DLD1 (cell line): ENCODE results near the gene SDCCAG8.
"Not testable (repeated sequence)": the region's sequence is repeated elsewhere in the genome, so short reads cannot be mapped to it uniquely, and the experiment has no call there.

Experiments used
- in situ Hi-C: cut with HindIII; loops from 2 replicates; pipeline ENCODE4 v1.10.0; 2017; ENCODE audit warnings: low sequenced_read_pairs

Gene SDCCAG8

DNA sequence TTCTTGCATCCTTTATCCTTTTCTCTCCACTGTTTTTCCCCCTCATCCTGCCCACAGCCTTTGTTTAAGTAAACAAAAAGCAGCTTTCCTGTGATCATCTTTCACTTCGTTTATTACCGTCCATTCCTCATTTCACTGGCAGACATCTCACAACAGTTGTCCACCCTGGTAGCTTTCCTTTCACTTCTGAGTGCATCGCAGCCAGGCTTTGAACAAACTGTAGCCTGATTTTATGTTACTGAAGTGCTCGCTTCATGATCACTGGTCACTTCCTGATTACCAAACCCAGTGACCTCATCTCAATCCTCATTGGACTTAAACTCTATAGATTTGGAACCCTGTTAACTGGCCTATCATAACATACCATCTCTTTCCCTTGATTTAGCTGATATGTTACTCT lies 67.7 kb downstream of the SDCCAG8 start:
- in situ Hi-C loops = no loop called here

DNA sequence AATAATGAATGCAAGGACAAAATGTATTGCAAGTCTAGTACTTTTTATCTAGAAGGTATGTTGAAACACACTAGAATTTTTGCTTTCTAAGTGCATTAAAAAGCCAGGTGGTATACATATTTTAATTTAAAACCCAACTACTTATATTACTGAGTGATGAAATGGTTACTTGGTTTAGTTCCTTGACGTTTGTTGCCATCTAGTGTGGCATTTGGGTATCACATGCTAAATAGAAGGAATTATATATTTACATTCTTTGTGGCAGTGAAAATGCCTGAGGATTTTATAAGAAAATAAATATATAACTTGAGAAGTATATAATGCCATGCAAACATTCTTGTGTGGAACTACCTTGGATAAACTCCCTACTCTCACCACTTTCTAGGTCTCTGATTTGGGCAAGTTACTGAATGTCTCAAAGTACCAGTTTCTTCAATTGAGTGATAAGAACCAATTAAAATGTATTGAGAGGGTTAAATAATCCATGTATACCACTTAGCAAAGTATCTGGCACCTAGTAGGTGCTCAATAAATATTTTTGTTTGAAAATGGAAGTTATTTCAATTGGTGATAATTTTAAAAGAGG lies 69.6 kb downstream of the SDCCAG8 start:
- in situ Hi-C loops = no loop called here

DNA sequence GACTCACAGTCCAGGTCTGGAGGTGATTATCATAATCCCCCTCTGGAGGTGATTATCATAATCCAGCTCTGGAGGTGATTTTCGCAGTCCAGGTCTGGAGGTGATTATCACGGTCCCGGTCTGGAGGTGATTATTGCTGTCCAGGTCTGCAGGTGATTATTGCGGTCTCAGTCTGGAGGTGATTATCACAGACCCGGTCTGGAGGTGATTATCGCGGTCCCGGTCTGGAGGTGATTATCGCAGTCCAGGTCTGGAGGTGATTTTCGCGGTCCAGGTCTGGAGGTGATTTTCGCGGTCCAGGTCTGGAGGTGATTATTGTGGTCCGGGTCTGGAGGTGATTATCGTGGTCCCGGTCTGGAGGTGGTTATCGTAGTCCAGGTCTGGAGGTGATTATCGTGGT lies 76.6 kb downstream of the SDCCAG8 start:
- in situ Hi-C loops = no loop called here

DNA sequence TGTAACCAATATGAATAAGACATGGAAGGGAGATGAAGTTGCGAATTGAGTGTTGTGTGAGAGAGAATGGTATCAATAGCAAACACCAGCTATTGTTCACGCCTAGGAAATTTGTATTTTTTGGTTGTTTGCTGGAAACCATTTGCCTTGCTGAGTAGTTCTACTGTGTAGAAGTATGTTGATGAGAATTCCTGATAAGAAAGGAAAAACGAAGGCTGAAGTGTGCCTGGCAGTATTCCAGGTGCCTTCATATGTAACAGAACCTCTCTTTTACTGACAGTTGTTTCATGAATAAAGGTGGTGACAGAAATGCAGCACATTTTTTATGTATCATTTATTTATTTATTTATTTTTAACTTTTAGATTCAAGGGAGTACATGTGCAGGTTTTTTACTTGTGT lies 79.5 kb downstream of the SDCCAG8 start:
- in situ Hi-C loops = no loop called here

DNA sequence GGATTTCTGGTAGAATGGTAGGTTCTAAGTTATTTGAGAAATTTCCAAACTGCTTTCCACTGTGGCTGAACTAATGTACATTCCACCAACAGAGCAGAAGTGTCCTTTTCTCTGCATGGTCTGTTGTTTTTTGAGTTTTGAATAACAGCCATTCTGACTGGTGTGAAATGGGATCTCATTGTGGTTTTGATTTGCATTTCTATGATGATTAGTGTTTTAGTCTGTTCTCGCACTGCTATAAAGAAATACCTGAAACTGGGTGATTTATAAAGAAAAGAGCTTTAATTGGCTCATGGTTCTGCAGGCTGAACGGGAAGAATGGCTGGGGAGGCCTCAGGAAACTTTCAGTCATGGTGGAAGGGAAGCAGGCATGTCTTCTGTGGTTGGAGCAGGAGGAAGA lies 80.3 kb downstream of the SDCCAG8 start:
- in situ Hi-C loops = no loop called here

DNA sequence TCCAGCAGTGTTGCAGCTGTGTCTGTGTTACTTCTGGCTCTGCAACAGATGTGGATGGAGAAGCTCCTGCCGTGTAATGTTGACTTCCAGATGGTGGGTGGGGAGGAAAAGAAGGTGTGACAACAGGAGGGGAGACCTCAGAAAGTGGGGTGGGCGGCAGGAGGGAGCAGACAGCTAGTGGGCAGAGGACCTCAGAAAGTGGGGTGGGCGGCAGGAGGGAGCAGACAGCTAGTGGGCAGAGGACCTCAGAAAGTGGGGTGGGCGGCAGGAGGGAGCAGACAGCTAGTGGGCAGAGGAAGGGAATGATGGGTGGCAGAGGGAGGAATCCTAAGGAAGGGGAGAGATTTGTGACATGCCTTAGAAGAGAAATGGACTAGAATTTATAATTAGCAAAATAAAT lies 83.0 kb downstream of the SDCCAG8 start:
- in situ Hi-C loops = not testable (repeated sequence)

DNA sequence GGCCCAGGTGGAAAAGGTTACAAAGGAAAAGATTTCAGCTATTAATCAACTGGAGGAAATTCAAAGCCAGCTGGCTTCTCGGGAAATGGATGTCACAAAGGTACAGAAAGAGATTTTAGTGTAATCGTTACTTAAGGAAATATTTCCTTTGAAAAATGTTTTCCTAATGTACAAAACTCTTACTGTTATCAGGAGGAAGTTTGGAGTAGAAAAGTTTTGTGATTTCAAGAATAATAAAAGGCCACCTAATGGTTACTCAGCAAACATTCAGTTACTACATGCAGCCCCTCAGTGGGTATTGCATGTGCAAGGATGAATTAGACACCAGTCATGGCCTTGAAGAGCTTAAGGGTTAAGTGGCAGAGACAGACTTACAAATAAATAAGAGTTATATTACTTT lies 85.2 kb downstream of the SDCCAG8 start:
- in situ Hi-C loops = no loop called here

DNA sequence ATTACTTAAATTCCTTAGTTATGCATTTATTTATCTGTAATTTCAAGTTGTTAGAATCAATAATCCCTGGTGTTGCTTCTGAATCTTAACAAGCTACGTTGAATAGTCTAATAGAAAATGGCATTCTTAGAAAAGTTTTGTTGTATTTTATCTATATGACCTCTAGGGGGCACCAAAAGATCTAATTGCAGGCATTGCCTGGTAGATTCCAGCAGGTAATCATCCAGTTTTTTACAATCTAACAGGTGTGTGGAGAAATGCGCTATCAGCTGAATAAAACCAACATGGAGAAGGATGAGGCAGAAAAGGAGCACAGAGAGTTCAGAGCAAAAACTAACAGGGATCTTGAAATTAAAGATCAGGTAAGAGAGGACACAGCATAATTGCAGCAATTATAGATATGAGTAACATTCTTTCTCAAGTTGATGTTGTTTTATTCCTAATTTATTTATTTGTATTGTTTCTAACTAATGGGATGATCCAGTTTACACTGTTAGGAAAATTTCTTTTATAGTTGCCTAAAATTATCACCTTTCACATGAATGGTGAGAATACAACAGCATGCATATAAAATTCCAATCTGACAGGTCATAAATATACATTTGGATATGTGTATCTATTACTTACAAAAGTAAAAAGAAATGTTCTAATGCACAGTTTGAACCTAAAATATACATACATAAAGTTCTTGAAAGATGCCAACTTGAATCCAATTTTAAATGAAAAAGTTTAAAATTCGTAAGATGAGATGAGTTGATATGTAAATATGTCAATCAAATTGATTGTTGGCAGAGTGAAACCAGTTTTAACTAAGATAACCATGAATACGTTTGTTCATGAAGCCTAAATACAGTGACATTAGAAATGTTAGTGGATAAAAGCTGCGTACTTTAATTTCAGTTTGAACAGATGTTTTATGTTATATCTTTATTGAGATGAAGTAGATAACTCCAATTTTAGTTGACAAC lies 88.4 kb downstream of the SDCCAG8 start:
- in situ Hi-C loops = no loop called here

DNA sequence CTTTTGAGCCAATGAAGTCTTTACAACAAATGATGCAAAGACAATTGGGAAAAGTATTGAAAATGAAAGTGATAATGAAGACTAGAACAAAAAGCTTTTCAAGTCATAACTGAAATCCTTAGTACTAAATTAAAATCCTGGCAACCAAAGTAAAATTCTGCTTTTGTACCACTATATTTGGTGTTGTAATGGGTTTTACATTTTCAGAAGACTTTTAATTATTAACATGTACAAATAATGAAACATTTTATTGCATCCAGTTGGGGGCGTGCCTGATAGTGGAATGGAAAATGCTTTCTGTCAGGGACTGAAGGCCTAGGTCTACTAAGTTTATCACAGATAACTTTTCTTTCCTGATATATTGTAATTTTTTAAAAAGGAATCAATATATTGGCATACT lies 89.4 kb downstream of the SDCCAG8 start:
- in situ Hi-C loops = no loop called here

DNA sequence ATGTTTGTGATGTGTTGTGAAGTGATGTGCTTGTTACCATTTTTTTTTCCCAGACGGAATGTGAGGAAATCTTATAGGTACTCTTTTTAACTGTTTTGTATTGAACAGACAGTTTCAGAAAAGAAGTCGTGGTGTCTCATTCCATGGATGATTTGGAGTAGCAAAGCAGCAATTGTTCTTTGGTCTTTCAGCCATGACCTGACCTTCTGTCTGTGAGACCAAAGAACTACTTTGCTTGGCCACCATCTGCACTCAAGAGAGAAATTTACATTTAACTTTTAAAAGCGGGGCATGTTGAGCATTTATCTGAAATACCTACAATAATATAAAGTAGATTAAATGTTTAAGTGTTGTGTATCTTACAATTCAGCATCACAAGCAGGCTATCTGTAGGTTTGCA lies 90.2 kb downstream of the SDCCAG8 start:
- in situ Hi-C loops = no loop called here

DNA sequence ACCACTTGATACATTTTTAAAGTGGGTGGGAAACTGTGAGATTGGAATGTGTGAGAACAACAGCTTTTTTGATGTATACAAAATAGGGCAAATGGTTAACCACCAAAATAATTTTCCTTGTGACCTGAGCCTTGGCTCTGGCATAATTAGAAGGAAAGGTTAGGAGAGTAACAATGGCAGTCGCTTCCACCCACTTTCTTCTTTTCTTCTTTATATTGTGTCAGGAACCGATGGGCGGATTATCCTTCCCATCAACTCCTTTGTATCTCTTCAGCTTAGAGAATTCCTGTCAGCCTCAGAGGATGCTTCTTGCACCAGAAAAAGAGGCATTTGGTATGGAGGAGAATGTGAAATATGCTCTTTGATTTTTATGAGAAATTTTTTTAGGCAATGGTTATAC lies 90.6 kb downstream of the SDCCAG8 start:
- in situ Hi-C loops = no loop called here

DNA sequence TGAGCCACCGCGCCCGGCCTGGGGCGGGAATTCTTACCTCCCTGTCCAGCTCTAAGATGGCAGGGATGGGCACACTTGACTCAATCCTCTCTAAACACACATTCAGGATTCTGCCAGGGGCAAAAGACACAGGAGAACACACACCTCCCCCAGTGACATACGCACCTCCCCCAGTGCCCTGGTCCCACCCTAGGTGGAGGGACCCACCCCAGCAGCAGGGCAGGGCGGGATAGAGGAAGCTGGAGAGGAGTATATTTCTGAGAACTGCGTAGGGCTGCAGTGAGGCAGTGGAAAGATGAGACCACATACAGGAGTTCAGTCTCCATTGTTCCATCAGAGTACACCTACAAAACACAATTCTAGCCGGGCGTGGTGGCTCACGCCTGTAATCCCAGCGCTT lies 92.5 kb downstream of the SDCCAG8 start:
- in situ Hi-C loops = no loop called here

DNA sequence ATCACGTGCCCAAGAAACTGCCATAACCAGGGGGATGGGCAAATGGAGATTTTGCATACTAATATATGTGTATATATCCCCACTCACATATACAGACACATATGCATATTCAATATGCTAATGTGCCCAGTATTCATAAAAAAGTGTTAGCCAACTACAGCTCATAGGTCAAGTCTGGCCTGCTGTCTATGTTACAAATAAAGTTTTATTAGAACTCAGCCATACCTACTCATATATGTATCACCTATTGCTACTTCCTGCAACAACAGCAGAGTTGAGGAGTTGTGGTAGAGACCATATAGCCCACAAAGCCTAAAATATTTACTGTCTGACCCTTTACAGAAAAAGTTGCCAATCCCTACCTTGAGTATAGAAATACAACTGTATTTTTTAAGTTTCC lies 93.3 kb downstream of the SDCCAG8 start:
- in situ Hi-C loops = no loop called here

DNA sequence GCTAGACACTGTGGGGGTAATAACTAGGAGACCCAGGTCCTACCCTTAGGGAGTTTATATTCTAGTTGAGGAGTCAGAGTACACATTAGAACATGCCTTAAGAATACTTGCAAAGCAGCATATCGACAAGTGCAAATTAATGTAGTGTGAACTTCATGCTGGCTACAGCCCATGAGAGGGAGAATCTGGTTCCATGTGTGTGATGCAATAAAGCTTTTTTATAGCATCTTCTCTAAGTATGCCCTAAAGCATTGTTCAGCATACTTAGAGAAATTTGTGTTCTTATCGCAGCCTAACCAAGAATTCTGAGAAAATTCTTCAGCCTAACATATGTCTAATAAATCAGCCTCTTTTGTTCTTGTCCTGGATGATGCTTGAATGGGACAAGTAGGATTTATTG lies 95.5 kb downstream of the SDCCAG8 start:
- in situ Hi-C loops = no loop called here

DNA sequence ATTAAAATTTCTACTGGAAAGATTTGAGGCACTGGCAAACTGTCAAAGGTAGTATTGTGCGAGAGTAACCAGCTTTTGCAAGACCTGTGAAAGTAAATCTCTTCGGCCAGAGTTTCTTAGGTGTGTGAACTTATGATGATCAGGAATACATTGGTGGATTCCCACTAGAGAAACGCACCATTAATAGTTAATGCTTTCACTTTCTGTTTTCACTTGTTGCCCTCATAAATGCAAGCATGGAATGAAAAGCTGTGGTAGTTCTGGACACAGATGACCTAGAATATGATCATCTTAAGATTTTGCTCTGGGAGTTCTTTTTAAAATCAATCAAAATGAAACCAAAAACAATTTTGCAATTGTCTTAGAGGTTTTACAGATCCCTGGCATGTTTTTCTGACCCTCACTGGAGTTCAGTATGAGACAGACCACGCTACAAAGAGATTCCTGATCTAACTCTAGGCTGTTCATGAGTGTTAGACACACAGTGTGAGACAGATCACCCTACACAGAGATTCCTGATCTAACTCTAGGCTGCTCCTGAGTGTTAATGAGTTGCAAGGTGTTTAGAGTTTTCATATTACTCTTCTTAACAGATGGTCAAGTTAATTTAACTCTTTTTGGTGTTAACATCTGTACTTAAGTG lies 98.8 kb downstream of the SDCCAG8 start:
- in situ Hi-C loops = no loop called here

DNA sequence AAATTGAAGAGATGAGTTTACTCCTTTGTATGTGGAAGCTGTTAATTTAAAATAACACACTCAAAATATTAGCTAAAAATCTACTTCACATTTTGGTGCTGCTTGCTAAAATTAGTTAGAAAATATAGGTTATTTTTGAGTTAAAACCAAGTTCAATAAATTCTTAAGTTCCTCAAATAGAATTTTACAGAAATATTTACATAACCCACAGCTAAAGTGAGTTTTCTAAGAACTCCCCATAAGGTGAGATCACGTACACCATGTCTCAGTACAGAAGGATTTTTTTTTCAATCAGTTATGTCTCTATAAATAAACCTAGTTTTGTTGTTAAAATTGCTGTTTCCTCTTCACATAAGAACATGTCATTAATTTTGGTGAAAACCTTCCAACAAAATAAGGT lies 108.0 kb downstream of the SDCCAG8 start:
- in situ Hi-C loops = no loop called here

DNA sequence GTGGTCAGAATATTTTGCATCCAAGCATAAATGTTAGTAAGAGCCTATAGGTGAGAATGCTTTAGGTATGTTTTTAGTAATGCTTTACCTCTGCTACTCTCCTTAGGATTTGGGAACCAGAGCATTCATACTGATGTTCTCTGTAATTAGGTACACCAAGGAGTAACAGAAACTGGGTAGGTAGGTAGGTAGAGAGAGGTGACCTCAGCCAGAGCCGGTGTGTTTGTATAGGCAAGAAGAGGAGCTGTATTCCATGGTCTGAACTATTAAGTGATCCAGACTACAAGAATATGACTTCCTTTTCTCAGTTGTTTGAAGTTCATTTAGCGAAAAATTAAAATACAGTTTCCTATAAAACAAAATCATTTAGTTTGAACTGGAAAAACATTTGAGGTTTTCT lies 108.5 kb downstream of the SDCCAG8 start:
- in situ Hi-C loops = no loop called here

DNA sequence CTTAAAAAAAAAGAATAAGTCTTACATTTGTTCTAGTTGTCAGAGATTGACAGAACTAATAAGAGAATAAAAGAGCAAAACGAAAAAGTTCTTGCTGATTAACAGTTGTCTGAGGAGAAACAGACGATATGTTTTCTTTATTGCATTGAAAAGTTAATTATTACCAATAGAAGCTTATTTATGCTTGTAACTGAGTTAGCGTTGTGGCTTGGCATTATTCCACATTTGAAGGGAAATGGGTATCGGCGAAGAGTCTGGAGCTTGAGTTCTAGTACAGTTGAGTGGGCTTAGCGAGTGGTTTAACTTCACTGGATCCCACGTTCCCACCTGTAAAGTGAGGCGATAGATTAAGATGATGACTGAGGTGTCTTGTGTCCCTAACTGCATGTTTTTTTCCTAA lies 109.0 kb downstream of the SDCCAG8 start:
- in situ Hi-C loops = no loop called here

DNA sequence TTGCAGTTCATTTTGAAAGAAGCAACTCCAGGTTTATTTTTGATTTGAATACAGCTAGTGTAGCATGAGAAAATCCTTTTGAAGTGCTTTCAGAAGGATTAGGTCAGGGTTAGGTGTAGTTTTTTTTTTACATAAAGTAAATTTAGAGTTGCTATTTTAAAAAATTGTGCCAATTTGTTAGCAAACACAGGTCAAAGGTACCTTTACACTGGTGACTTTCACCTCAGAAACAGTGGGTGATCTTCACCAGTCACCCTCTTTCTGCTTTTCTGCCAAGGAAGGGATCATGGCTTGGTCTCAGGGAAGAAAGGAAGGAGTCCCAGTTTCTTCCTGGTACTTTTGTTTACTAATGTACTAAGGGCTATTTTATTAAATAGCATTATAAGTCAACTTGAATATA lies 111.5 kb downstream of the SDCCAG8 start:
- in situ Hi-C loops = no loop called here

DNA sequence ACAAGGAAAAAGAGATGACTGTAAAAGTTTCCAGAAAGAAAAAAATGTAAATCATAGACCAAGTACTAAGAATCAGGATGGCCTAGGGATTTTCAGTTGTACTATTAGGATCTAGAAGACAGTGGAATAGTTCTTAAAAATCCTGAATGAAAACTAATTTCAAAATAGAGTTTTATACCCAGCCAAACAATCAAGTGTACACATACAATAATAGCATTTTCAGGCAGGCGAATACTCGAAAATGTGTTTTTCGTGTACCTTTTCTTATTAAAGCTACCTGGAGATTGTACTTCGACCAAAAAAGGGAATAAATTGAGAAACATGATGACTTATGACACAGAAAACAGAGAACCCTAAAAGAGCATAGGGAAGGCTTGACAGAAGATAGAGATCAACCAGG lies 118.6 kb downstream of the SDCCAG8 start:
- in situ Hi-C loops = no loop called here

DNA sequence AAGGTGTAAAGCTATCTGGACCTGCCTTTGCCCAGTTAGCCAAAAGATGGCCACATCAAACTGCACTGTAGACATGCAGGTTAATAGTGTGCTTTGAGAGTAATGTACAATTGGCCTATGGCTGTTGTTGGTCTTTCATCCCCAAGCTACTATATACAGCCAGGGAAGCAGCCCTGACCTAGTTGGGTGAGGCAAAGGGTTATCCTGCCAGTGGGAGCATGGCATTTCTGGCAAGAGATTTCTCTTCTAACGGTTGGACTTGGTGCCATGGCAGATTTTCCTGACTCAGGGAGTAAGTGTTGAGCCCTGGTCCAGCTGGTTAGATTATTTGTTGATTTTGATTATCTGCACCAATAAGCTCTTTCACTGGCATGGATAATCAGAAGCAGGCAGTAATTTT lies 119.8 kb downstream of the SDCCAG8 start:
- in situ Hi-C loops = no loop called here

DNA sequence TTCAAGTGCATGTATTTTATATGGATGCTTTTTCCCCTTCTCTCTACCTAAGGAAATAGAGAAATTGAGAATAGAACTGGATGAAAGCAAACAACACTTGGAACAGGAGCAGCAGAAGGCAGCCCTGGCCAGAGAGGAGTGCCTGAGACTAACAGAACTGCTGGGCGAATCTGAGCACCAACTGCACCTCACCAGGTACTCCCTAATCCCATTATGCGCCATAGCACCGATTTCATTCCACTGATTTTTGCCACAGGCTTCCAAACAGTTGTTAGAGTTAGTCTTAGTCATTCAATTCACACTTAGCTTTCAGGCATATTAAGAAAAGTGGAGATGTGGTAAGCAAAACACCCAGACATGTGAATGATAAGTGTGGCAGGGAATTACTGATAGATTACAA lies 122.8 kb downstream of the SDCCAG8 start:
- in situ Hi-C loops = no loop called here
